ENCODE measurements around the gene FBXW2. TPM values are rescaled to one million over a fixed set of nuclear protein-coding genes. Genes with fewer than 3 reads are reported as not detected.

The FBXW2 gene
- total RNA-seq, 1 experiment from 2014 or later: 46.0 TPM

DNA sequence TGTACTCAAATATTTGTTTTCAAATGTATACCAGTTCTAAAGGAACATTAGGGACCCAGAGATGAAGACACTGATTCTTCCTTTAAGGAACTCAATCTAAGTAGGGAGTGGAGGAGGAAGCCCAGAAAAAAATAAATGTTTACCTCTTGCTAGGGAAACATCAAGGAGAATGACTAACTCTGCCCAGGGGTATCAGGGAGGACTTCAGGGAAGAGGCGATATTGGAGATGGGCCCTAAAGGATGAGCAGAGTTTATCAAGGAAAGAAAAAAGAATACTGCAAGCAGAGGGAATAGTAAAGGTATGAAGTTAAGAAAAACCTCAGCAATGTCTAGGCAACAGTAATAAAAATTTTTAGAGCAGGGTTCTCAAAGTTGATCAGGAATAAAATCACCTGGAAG lies 16.4 kb downstream of the FBXW2 start:
- DNase-seq (ENCODE audit: low read depth, low spot score) (no peak), ATAC-seq (no peak)
- CTCF ChIA-PET: no interaction called here
- Histone ChIP-seq H3K9me3 (ENCODE audit: control insufficient read depth, insufficient read depth, low read depth, low read length) (no peaks in the 10 kb centered on the region), H3K27ac (ENCODE audit: low read length) (no peak overlapping the region), H3K27me3 (ENCODE audit: control insufficient read depth, insufficient read depth, low read length) (no peaks in the 10 kb centered on the region), H3K4me1 (ENCODE audit: control insufficient read depth, insufficient read depth, low read length) (no peaks in the 10 kb centered on the region), H3K4me3 (ENCODE audit: low read depth in 2 of 2, low read length in 2 of 2) (no peak overlapping the region), H3K36me3 (ENCODE audit: control insufficient read depth, insufficient read depth, low read length) (peaks cover 8% of the 10 kb centered on the region)
- intact Hi-C loops (cut with micrococcal nuclease; ENCODE audit: unreplicated experiment) (no loop called here), in situ Hi-C loops (cut with HindIII; ENCODE audit: low pct_unique_long_range_greater_than_20kb, low sequenced_read_pairs) (no loop called here)
- POLR2A ChIA-PET: no interaction called here
- BruUV-seq (replicated peaks): no TSS peak
- TF ChIP-seq TCF7L2 (IDR thresholded peaks at IDR 0.05; ENCODE audit: low read depth, low read length): no peak
- TF ChIP-seq POLR2AphosphoS5 (IDR thresholded peaks at IDR 0.05; ENCODE audit: low read depth, low read length): no peak
- no peak for TF ChIP-seq REST (IDR thresholded peaks at IDR 0.05; ENCODE audit: insufficient read depth in 1 of 2, low read depth in 2 of 2, low read length in 1 of 2)
- TF ChIP-seq, protein P1, sequence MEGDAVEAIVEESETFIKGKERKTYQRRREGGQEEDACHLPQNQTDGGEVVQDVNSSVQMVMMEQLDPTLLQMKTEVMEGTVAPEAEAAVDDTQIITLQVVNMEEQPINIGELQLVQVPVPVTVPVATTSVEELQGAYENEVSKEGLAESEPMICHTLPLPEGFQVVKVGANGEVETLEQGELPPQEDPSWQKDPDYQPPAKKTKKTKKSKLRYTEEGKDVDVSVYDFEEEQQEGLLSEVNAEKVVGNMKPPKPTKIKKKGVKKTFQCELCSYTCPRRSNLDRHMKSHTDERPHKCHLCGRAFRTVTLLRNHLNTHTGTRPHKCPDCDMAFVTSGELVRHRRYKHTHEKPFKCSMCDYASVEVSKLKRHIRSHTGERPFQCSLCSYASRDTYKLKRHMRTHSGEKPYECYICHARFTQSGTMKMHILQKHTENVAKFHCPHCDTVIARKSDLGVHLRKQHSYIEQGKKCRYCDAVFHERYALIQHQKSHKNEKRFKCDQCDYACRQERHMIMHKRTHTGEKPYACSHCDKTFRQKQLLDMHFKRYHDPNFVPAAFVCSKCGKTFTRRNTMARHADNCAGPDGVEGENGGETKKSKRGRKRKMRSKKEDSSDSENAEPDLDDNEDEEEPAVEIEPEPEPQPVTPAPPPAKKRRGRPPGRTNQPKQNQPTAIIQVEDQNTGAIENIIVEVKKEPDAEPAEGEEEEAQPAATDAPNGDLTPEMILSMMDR (IDR thresholded peaks at IDR 0.05): no peak
- TF ChIP-seq SIN3A (IDR thresholded peaks at IDR 0.05; ENCODE audit: borderline replicate concordance, insufficient read depth, low read depth, low read length): no peak

GRCh38 chr9:120775859-120776258 lies 17.4 kb downstream of the FBXW2 start:
- ChIA-PET CTCF (no interaction called here), POLR2A (no interaction called here)
- TSS peak; percentile 9 for BruUV-seq (replicated peaks)
- H3K27me3 ChIP-seq (ENCODE audit: control insufficient read depth, insufficient read depth, low read length): no peaks in the 10 kb centered on the region
- intact Hi-C loops (cut with micrococcal nuclease; ENCODE audit: unreplicated experiment): no loop called here
- in situ Hi-C loops (cut with HindIII; ENCODE audit: low pct_unique_long_range_greater_than_20kb, low sequenced_read_pairs): no loop called here
- no peak overlapping the region for H3K27ac ChIP-seq (ENCODE audit: low read length)
- DNase-seq (ENCODE audit: low read depth, low spot score) (no peak), ATAC-seq (no peak)
- H3K9me3 ChIP-seq (ENCODE audit: control insufficient read depth, insufficient read depth, low read depth, low read length): no peaks in the 10 kb centered on the region
- no peak overlapping the region for H3K4me3 ChIP-seq (ENCODE audit: low read depth in 2 of 2, low read length in 2 of 2)
- TF ChIP-seq SIN3A (IDR thresholded peaks at IDR 0.05; ENCODE audit: borderline replicate concordance, insufficient read depth, low read depth, low read length) (no peak), POLR2AphosphoS5 (IDR thresholded peaks at IDR 0.05; ENCODE audit: low read depth, low read length) (no peak), REST (IDR thresholded peaks at IDR 0.05; ENCODE audit: insufficient read depth in 1 of 2, low read depth in 2 of 2, low read length in 1 of 2) (no peak), TCF7L2 (IDR thresholded peaks at IDR 0.05; ENCODE audit: low read depth, low read length) (no peak)
- TF ChIP-seq, protein P1 (IDR thresholded peaks at IDR 0.05): no peak
- H3K4me1 ChIP-seq (ENCODE audit: control insufficient read depth, insufficient read depth, low read length): no peaks in the 10 kb centered on the region
- H3K36me3 ChIP-seq (ENCODE audit: control insufficient read depth, insufficient read depth, low read length): peaks cover 10% of the 10 kb centered on the region
